Measurements from ENCODE around the gene MAPRE2.

The MAPRE2 gene

GRCh38 chr18:35171315-35171987 is 130.2 kb downstream of the MAPRE2 start:
- no peak for TF ChIP-seq CTCF (IDR thresholded peaks at IDR 0.05; ENCODE audit: insufficient read depth, low read depth, low read length, missing control alignments)
- DNase-seq (ENCODE audit: low read depth) = no peak
- H3K4me3 ChIP-seq (ENCODE audit: low read depth, low read length) = no peak overlapping the region

DNA sequence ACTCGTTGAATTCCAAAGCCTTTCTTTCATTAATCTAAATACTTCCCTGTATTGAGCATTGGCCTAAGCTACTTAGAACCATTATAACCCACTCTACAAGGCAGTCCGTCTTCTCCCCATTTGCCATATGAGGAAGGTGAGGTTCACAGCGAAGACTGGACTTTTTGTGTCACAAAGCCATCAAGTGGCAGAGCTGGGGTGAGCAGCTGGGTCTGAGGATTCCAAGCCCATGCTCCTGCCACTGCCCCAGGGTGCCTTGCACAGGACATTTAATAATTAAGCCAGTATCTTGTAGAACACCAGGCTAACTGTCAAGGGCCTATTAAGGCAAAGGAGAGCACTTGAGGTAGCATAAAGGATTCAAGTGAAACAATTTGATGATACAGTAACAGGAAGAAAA is 130.8 kb downstream of the MAPRE2 start:
- no peak for TF ChIP-seq CTCF (IDR thresholded peaks at IDR 0.05; ENCODE audit: insufficient read depth, low read depth, low read length, missing control alignments)

GRCh38 chr18:35172451-35173035 is 131.3 kb downstream of the MAPRE2 start:
- TF ChIP-seq CTCF (IDR thresholded peaks at IDR 0.05; ENCODE audit: insufficient read depth, low read depth, low read length, missing control alignments) = no peak
- DNase-seq (ENCODE audit: low read depth) = no peak
- no peak overlapping the region for H3K4me3 ChIP-seq (ENCODE audit: low read depth, low read length)

More for the DNA sequence above, 130.8 kb downstream of the MAPRE2 start:
- H3K4me3 ChIP-seq (ENCODE audit: low read depth, low read length) = no peak overlapping the region
- DNase-seq (ENCODE audit: low read depth) = no peak

DNA sequence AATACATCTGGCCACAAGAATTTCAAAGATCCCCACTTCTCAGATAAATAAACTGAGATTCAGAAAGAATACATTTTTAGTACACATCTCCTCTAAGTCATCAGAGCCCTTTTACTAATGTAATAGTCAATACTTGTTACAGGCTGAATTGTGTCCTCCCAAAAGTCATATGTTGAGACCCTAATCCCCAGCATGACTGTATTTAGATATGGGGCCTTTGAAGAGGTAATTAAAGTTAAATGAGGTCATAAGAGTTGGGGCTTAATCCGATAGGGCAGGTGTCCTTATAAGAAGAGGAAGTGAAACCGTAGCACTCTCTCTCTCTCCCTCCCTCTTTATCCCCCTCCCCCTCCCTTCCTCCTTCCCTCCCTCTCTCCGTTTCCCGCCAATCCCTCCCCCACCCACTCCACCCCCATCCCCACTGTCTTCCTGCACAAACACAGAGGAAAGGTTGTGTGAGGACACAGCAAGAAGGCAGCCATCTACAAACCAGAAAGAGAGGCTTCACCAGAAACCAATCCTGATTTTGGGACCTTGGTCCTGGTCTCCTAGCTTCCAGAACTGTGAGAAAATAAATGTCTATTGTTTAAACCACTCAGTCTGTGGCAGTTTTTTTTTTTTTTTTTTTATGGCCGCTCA is 133.0 kb downstream of the MAPRE2 start:
- DNase-seq (ENCODE audit: low read depth) = peak; percentile 45
- no peak overlapping the region for H3K4me3 ChIP-seq (ENCODE audit: low read depth, low read length)
- TF ChIP-seq CTCF (IDR thresholded peaks at IDR 0.05; ENCODE audit: insufficient read depth, low read depth, low read length, missing control alignments) = no peak

DNA sequence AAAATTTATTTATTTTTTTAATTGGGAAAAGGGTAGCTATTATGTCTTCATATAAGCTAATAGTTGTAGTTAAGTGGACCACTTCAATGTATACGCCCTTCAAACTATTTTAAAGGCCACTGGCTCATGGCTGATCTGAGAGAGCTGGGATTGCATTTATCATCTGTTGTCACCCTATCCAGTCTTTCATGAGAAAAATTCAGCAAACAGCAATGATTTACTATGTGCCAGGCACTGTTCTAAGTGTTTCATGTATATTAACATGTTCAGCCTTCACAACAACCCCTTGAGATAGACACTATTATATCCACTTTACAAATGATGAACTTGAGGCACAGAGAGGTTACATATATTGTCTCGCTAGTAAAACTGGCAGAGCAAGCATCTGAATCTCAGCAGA is 133.5 kb downstream of the MAPRE2 start:
- no peak overlapping the region for H3K4me3 ChIP-seq (ENCODE audit: low read depth, low read length)
- no peak for TF ChIP-seq CTCF (IDR thresholded peaks at IDR 0.05; ENCODE audit: insufficient read depth, low read depth, low read length, missing control alignments)
- no peak for DNase-seq (ENCODE audit: low read depth)

- no peak for DNase-seq (ENCODE audit: low read depth)
- no peak overlapping the region for H3K4me3 ChIP-seq (ENCODE audit: low read depth, low read length)
- no peak for TF ChIP-seq CTCF (IDR thresholded peaks at IDR 0.05; ENCODE audit: insufficient read depth, low read depth, low read length, missing control alignments)
These were observed 135.7 kb downstream of the MAPRE2 start for GRCh38 chr18:35176925-35177324.

Data from GM12865 (cell line).